GM18858 (cell line): ENCODE results near the gene ZFP36L2.

Experiments used
- ATAC-seq: cut with Tn5 transposase; IDR thresholded peaks from one replicate; pipeline ENCODE4 v1.9.1; 2021; ENCODE audit not compliant: unreplicated experiment

ZFP36L2 gene

GRCh38 chr2:43188561-43189386 lies 37.6 kb downstream of the ZFP36L2 start:
- ATAC-seq = no peak

- no peak for ATAC-seq
Observed at GRCh38 chr2:43186679-43187374, 39.6 kb downstream of the ZFP36L2 start.

GRCh38 chr2:43186321-43186678 lies 40.1 kb downstream of the ZFP36L2 start:
- ATAC-seq = no peak

- ATAC-seq = no peak
Observed at GRCh38 chr2:43185146-43185545, 41.3 kb downstream of the ZFP36L2 start.

- no peak for ATAC-seq
Observed at GRCh38 chr2:43184339-43184895, 42.0 kb downstream of the ZFP36L2 start.

GRCh38 chr2:43183743-43184142 lies 42.7 kb downstream of the ZFP36L2 start:
- no peak for ATAC-seq

GRCh38 chr2:43180897-43181296 lies 45.5 kb downstream of the ZFP36L2 start:
- no peak for ATAC-seq

GRCh38 chr2:43179942-43180341 lies 46.5 kb downstream of the ZFP36L2 start:
- no peak for ATAC-seq

- no peak for ATAC-seq
Observed at GRCh38 chr2:43178602-43179542, 47.5 kb downstream of the ZFP36L2 start.

GRCh38 chr2:43178055-43178598 lies 48.3 kb downstream of the ZFP36L2 start:
- no peak for ATAC-seq

- no peak for ATAC-seq
Observed at GRCh38 chr2:43176449-43176848, 50.0 kb downstream of the ZFP36L2 start.

- no peak for ATAC-seq
Observed at GRCh38 chr2:43175876-43176275, 50.5 kb downstream of the ZFP36L2 start.

- ATAC-seq = no peak
Observed at GRCh38 chr2:43175020-43175441, 51.4 kb downstream of the ZFP36L2 start.

- peak; percentile 73 for ATAC-seq
Observed at GRCh38 chr2:43174368-43174916, 52.0 kb downstream of the ZFP36L2 start.
